CD4-positive, alpha-beta T cell treated with Interleukin-2 at 100 ng/mL for 4 hours (primary cell): ENCODE results near the gene CHN1.

Experiments
- DNase-seq: peaks from one replicate; pipeline ENCODE4 v3.0.0-alpha.2; 2020; ENCODE audit warnings: low spot score

Gene CHN1

DNA sequence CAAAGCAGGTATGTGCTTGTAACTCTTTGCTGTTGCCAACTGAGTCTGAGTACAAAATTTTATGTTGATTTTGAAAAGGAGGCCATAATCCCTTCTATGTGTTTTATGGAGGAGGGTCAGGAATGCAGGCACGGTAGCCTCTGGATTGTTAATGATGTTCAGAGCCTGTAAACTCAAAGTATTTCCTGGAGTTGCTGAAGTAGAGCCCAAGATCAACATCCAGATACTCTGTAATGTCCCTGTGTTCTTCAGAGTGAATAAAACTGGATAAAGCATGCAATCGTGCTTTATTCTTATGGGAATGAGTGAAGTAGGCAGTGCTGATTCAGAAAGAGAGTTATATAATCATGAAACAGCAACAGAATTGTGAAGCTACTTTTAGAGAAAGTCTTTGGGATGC, 179.1 kb downstream of the CHN1 start:
- no peak for DNase-seq

DNA sequence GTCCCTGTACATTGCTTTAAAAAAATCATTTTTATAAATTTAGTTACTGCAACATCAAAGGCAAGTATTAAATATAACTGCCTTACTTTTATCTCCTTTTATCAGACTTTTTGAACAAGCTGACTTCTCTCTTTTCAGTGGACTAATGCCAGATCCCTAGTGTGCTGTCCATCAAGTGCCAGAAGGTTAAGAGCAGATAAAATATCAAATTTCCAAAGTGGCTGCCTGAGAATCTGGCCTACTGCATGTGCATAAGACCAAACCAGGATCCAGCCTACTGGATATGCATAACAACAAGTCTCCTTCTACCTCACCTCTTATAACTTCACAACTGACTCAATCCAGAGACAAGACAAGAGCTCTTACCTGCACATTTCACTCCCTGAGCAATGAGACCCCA, 181.1 kb downstream of the CHN1 start:
- no peak for DNase-seq

DNA sequence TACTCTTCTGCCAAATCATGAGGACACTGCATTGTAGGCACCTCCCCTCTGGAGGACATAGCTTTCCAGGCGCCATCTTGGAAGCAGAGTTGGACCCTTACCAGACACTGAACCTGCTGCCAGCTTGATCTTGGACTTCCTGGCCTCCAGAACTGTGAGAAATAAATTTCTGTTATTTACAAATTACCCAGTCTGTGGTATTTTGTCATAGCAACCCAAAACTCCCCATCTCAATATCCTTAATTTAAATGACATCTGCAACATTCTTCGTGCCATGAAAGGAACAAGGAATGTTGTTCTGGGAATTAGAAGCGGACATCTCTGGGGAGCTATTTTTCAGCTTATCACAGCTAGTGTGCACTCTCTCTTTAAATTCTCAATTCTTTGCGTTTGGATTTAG, 183.6 kb downstream of the CHN1 start:
- DNase-seq, result no peak

DNA sequence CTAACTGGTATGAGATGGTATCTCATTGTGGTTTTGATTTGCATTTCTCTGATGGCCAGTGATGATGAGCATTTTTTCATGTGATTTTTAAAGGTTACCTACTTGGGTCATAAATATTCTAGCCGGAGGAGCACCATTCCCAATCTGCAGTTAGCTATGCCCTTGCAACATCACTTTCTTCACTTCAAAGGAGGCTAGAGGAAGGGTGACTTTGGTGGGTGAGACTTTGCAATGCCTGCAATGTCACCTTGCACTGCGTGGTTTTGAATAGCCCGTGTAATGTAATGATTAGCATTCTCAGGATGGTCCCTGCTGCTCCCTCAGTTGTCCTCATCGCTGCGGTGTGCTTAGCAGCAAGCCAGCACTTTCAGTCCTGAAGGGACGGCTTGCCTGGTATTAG, 184.8 kb downstream of the CHN1 start:
- no peak for DNase-seq

DNA sequence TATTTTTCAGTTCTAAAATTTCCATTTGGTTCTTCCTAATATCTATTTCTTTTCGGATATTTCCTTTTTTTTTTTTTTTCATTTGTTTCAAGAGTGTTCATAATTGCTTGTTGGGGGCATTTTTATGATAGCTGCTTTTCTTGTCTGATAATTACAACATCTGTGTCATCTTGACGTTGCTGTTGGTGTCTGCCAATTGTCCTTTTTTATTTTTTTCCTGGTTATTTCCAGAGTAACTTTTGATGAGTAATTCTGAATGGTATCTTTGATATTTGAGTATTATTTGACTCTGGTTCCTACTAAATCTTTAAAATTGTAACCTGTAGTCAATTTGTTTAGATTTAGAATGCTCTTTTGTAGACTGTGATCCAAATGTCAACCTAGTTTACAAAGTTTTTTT, 189.7 kb downstream of the CHN1 start:
- no peak for DNase-seq

DNA sequence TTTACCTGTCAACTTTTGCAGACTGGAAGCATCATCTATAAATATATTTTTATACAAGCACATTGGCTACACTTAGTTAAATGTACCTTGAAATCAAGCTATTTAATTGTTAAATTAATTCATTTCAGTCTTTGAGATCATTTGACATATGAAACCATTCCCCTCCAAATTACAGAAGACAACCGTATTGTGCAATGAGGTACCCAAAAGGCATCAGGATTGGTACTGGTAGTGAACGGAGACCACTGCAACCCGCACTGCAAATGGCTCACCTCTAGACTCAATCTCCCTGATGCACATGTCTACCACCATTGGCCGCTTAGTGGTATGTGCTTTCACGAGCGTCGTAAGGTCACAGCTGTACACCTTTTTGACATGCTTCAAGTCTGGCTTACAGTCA, 193.1 kb downstream of the CHN1 start:
- DNase-seq, result no peak

DNA sequence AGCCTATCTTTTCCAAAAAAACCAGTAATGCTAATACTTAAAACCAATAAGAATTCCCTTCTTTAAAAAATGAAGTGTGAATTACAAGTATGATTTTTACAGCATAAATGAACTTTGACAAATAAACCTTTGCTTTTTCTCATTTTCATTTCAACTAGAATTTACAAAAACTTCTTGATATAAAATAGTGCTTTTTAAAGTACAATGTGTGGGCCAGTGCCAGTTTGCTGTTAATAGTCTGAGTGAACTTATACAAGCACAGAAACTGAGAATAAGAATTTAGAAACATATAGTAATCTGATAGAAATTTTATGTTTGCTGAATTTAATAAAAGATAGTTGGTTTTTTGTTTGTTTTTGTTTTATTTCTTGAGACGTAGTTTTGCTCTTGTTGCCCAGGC, 197.2 kb downstream of the CHN1 start:
- no peak for DNase-seq

DNA sequence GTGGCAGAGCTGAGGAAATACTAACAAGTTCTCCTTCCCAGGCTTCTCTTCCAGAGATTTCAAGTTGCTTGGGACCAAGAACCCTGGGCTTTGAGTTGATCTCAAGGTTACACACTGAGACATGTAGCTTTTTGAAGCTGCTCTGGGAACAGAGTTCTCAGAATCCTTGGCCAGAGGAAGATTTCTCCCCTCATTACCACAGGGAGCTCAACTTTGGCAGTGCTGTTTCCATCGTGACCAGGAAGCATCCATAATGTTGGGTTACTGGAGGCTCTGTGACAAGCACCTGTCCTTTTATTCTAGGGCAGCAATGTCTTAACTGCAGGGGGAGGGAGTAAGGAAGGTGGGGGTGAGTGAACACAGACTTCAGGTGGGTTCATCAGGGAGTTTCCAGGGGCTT, 199.4 kb downstream of the CHN1 start:
- DNase-seq, result no peak

DNA sequence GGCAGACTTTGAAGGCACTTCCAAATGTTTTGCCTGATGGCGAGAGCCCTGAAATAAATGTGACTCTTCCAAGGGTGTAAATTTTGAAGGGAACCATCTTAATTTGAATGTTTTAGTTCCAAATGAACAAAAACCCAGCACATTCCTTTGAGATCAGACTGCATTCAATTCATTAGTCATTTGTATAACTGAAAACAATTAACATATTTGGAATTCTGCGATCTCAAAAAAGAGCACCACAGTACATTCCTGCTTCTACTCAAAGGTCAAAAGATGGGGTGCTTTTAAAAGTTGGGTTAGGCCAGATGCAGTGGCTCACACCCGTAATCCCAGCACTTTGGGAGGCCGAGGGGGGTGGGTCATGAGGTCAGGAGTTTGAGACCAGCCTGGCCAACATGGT, 202.7 kb downstream of the CHN1 start:
- DNase-seq, result no peak

DNA sequence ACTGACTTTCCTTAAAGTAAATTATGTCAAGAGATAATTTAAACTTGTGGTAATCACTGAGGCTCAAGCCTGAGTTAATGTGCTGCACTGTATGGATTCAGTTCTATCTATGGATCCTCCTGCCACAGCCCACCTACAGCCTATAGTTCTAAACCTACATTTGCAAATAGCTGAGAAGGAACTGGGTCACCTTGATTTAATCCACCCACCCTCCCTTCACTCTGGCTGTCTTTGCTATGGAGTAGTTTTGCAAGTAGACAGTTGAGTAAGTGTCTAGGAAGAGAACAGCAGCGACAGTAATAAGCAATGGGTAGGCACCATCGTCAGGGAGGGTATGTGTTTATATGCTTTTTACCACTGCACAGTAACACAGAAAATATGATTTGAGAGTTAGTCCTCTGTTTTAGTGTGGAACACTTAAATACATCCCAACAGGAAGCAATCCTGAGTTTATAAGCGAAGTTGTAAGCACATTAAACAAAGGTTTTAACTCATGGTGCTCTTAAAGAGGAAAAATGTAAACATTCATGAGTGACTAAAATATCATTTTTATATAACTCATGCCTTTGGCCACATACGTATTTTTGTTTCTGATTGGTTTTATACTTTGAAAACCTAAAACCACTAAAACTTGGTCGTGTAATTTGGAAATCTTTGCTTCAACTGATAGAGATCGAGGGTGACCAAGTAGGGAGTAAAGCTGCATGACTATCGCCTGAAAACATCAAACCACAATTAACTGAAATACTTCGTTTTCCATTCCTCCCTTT, 204.6 kb downstream of the CHN1 start:
- DNase-seq, result no peak

DNA sequence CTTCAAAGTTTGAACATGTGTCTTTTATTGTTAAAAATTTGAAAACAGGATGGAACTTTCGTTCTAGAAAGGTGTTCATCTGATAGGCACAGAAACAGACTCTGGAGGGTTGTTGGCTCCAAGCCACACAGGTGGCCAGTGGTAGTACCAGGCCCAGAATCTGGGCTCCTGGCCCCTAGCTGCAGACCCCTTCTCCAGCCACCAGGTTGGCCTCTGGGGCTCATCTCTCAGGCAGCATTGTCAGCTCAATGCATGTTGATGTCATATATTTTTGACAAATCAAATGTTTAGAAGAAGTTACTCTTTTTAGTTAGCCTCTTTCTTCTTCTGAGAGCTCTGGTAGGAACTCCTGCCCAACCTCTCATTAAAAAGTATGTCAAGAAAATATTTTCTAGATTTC, 206.4 kb downstream of the CHN1 start:
- no peak for DNase-seq

DNA sequence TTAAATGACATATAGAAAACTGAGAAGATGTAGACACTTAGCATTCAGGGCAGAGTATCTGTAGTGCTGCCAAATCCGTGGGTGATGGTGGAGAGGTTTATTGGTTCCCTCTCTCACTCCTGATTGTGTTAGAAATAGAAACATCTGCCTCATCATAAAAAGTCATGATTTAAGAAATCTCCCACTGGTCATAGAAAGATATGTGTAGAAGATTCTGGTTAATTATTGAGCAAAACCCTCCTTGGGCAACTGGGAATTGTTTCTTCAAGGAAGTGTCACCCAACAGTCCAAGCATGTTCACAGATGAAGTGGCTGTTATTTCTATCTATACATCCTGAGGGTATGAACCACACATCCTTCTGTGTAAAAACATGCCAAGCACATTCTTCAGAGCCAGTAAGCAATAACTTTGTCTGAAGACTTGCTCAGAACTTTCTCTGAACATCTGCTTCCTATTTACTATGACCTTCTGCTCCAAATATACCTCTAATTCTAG, 207.4 kb downstream of the CHN1 start:
- no peak for DNase-seq

DNA sequence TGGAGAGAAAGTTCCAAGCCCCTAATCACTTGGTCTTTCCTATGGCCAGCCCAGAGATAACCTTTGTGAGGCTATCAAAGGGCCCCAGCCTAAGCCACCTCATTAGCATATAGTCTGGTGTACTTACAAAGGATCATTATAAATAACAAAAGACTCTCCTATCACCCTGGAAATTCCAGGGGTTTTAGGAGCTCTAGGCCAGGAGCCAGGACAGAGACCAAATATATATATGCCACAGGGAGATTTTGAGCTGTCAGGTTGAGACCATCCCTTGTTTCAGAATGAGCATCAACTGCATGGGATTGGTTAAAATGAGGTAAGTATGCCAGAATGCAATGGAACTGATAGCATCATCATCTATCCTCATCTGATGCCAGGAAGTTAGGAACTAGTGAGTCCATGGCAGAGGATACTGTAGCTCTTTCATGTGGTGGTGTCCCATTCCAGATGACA, 208.8 kb downstream of the CHN1 start:
- no peak for DNase-seq

DNA sequence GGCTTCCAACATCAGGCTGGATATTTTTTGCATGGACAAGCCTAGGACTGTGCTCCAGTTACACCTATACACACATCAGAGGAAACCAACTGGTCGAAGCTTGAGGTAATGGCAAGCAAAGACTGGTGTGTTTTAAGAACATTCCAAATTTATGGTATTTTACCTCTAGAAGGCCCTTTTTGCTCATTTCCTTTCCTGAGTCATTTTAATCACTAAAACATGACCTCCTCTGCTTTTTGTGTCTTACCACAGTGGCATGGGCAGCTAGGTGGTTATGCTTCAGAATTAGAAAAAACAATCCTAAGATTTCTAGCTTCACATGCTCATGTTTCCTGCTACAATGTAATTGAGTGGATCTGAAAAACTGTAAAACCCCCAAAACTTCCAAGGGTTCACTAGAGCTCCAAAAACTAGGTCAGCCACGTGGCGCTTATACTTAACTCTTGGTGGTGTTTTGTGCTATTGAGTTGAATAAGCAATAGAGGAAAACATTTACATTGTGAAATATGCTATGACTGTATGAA, 210.3 kb downstream of the CHN1 start:
- no peak for DNase-seq

DNA sequence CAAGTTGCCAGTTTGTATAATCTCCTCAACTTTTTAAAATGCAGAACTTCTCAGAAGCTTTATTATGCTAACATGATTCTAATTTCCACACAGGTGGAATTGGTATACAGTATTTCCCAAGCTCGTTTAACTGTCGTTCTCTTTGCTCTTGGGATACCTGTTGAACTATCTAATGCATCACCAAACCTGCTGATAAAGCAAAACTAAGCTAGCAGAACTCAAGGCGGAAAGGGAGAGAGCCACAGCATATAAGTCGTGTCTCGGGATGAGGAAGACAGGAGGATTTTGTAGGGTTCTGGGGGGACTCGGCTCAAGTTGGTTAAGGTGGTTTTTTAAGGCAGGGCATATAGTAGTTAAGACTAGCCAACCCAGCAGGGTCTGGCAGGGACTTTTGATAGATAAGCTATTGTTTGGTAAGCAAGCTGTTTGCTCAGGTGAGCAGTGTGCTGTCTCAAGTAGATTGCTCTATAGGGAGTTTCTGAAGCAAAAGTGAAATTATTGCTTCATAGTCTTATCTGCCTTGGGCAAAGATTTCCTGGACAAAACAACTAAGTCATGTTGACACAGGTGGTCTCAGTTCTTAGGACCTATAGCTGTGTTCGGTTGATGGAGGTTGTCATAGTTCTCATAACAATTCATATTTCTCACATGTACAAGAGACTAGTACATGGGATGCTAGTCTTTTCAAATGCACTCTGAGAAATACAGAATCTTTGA, 212.7 kb downstream of the CHN1 start:
- no peak for DNase-seq

DNA sequence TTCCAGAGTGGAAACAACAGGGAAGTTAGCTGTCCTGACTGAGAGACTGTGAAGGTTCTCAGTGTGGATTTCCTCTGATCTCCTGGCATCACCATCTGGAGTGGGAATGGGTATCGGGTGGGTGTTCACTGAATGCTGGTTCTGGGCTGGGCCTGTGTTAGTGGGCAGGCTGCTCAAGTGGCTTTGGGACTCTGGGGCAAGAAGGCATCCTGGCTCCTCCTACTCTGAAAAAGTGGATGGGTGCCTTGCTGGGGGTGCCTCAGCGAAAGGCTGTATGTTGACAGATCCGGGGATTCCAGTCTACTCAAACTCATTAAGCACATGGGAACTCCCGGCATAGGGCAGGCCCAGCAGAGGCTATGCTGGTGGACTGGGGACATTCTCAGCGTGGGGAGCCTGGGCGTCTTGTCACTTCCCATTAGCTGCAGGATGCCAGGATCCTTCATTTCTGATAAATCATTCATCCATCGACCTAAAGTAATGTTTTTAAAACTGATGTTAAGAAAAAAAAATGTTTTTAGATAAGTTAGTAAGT, 213.4 kb downstream of the CHN1 start:
- DNase-seq, result no peak

DNA sequence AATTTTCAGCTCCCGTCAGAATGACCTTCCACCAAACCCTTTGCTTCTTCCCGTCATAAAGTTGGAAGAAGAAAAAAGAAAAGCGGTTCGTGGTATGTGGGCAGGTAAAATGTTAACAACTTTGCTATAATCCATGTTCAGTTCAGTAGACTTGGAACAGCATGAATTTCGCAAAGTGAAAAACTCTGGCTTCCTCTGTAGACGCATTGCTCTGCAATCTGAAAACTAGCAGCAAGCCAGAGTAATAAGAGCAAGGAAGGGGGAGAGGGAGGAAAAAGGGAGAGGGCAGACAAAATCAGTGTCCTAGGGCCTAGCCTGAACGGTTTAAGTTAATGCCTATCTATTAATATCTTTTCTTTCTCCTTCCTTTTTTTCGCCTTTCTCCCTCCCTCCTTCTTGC, 214.2 kb downstream of the CHN1 start:
- no peak for DNase-seq

DNA sequence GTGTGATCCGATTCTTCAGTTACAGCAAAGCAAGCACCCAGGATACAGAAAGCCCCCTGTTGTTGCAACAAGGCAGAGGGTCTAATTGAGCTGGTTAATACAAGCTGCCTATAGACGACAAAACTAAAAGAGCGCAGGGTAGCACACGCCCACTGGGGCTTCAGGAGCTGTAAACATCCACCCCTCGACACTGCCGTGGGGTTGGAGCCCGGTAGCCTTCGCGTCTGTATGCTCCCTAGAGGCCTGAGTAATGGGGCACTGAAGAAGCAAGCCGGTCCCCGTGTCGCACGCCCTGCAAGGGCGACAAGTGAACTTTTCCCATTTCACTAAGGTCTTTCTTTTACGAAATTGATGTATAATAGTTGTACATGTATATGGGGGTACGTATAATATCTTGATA, 216.2 kb downstream of the CHN1 start:
- no peak for DNase-seq

DNA sequence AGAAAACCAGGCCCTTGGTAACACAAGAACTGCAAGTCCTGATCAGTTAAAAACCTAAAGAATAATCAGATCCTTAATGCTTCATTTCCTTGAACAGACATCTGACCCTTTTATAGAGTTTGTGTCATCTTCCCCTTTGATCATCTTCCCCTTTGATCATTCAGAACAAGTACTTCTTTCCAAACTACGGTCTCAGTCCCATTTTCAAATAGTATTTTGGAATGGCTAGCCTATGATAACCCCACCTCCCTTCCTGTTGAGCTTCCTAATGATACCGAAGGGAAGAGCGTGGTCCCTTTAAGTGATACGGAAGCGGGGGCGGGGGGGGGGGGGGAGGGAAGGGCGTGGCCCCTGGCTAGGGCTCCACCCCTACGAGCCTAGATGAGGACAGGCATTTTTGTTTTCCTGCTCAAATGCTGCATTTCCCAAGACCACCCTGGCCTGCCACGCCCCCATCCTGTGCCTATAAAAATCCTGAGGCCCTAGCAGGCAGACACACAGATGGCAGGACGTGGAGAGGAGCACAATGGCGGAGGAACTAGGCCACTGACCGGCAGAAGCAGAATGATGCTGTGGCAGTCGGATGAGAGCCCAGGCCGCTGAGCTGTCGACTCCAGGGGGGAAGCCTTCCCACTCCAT, 216.8 kb downstream of the CHN1 start:
- no peak for DNase-seq

DNA sequence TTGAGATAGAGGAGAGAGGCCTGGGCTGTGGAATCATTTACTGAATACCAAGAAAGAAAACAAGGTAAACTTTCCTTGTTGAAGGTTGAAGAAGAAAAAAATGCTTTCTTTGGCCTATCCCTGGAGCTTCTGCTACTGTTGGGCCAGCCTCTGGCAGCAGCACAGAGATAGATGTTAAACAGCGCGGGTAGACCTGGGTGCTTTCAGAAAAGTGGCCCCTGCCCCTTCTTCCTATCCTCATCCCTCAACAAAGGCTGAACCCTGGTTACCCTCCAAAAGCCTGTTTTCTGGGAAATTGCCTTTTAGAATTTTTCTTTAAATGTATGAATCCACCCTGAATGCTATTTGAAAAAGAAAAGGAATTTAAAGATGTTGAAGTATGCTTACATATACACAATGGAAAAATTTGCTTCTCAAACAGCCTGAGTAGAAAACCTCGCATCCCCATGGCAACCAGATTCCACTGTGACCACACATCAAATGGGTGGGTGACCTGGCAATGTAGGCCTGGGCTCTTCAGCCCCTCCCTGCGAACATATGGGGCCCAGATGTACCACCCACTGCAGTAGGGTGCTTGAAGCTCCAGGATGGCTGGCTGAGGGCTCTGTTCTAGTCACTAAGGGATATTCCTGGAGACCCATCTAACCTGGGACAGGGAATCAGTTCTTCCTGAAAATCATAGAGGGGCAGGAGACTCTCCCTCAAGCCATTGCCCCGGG, 217.5 kb downstream of the CHN1 start:
- DNase-seq, result no peak

DNA sequence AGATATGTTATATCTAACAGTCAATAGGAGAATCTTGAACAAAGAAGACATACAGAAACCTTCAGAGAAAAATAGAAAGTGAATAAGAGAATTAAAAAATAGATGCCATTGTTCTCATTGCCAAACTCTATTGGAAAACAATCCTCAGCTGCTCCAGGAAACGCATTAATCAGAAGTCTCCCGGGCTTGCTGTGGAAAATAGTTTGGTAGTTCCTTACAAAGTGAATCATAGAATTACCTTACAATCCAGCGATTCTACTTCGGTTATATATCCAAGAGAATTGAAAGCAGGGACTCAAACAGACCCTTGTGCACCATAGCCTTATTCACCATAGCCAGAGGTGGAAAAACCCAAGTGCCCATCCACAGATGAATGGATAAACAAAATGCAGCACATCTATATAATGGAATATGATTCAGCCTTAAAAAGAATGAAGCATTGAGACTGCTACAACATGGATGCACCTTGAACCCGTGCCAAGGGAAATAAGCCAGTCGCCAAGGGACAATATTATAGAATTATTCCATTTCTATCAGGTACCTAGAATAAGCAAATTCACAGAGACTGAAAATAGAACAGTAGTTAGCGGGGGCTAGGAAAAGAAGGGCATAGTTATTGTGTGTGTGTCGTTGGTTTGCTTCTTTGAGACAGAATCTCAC, 219.0 kb downstream of the CHN1 start:
- no peak for DNase-seq
